Activated B cell treated with CpG ODN at 0.5 μM for 24 hours (primary cell): Measurements from ENCODE around the gene SLC30A3. TPM values are rescaled to one million over a fixed set of nuclear protein-coding genes. Genes with fewer than 3 reads are reported as not detected.
A peak's percentile ranks its signal among the peaks of the same experiment; 100 is the strongest.

Experiments used
- ATAC-seq: fragments of 200-7000 bp; cut with Tn5 transposase; one replicate; pipeline ENCODE4 v1.10.0; 2021; ENCODE audit warnings: low read depth, mild to moderate bottlenecking, moderate library complexity
- CTCF ChIA-PET: fragments of 350-600 bp; sonication (Branson Sonifier 250); formaldehyde crosslinking; loops from one replicate; lab custom pipeline; 2021; ENCODE audit warnings: antibody characterized with exemption; lab: Charles Lee
- POLR2A ChIA-PET: fragments of 350-600 bp; sonication (Branson Sonifier 250); formaldehyde crosslinking; loops from one replicate; lab custom pipeline; 2021; ENCODE audit warnings: antibody characterized with exemption; lab: Charles Lee
- DNase-seq: peaks from one replicate; pipeline ENCODE4 v3.0.0; 2022
- H3K27ac Mint-ChIP-seq: one replicate; pipeline ENCODE4 v1.8.0; 2020; ENCODE audit warnings: mixed read lengths
- H3K27me3 Mint-ChIP-seq: one replicate; pipeline ENCODE4 v1.8.0; 2021; ENCODE audit warnings: mixed read lengths
- H3K36me3 Mint-ChIP-seq: one replicate; pipeline ENCODE4 v1.8.0; 2021; ENCODE audit warnings: low read depth, mixed read lengths
- H3K4me1 Mint-ChIP-seq: one replicate; pipeline ENCODE4 v1.8.0; 2021; ENCODE audit warnings: mixed read lengths
- H3K4me3 Mint-ChIP-seq: one replicate; pipeline ENCODE4 v1.8.0; 2020; ENCODE audit warnings: mild to moderate bottlenecking, mixed read lengths
- H3K9me3 Mint-ChIP-seq: one replicate; pipeline ENCODE4 v1.8.0; 2020; ENCODE audit warnings: mixed read lengths
- CTCF ChIP-seq: fragments of 200-600 bp; IDR thresholded peaks from one replicate; pipeline ENCODE4 v1.8.0; 2022; ENCODE audit warnings: antibody characterized with exemption, mild to moderate bottlenecking
- intact Hi-C: fragments of 100-400 bp; cut with micrococcal nuclease; formaldehyde crosslinking; loops from one replicate; pipeline ENCODE4 v1.15.1; 2024
- total RNA-seq: library from RNA; stranded (reverse); gene quantifications from 2 replicates; pipeline ENCODE4 v1.2.3, GENCODE V29; 2022

SLC30A3 gene
- total RNA-seq, 1 donor from 2014 or later: 0.27 TPM

DNA sequence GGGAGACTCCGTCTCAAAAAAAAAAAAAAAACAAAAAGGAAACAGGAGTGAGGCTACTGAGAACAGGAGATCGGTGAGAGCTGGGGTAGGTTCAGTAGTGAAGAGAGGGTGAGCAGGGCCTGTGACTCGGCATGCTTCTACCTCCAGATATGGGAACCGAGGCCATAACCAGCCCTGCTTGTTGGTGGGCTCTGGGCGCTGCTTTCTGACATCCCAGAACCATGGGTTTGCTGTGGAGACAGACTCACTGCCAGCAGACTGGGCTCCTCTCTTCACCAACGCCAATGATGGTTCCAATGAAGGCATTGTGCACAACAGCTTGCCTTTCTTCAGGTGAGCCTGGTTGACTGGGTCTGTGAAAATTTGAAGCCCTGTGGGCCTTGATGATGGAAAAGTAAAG lies 39.4 kb downstream of the SLC30A3 start:
- no peak overlapping the region for H3K4me3 Mint-ChIP-seq
- no peak overlapping the region for H3K27ac Mint-ChIP-seq
- ChIA-PET POLR2A (interaction anchor here (0.7 kb wide), 1 partner anchor 30 kb away, joined by 5 read pairs; no protein-coding TSS in a partner anchor), CTCF (no interaction called here)
- H3K4me1 Mint-ChIP-seq: peaks cover 8% of the 10 kb centered on the region
- TF ChIP-seq CTCF: no peak
- no peak for ATAC-seq
- no peaks in the 10 kb centered on the region for H3K27me3 Mint-ChIP-seq
- H3K9me3 Mint-ChIP-seq: no peaks in the 10 kb centered on the region
- no peak for DNase-seq
- intact Hi-C loops: no loop called here
- H3K36me3 Mint-ChIP-seq: peaks cover 81% of the 10 kb centered on the region

GRCh38 chr2:27222407-27222806 lies 40.4 kb downstream of the SLC30A3 start:
- DNase-seq: no peak
- Mint-ChIP-seq H3K36me3 (peaks cover 73% of the 10 kb centered on the region), H3K4me3 (no peak overlapping the region), H3K4me1 (peaks cover 18% of the 10 kb centered on the region), H3K27me3 (no peaks in the 10 kb centered on the region), H3K9me3 (no peaks in the 10 kb centered on the region), H3K27ac (no peak overlapping the region)
- CTCF ChIA-PET: no interaction called here
- no peak for TF ChIP-seq CTCF
- intact Hi-C loops: no loop called here
- POLR2A ChIA-PET: no interaction called here
- no peak for ATAC-seq

DNA sequence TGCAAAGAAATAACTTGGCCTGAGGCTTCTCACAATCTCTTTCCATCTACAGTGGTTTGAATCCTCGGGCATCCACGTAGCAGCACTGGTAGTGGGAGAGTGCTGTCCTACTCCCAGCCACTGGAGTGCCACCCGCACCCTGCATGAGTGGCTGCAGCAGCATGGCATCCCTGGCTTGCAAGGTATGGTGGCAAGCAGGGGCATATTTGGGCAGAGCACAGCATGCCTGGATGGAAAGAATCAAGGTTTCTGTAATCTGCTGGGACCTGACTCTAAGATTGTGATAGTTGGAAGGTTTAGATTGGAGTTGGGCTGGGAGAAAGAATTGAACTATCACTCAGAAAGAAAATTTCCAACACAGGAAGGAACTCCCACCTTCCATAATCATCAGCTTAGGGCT lies 41.7 kb downstream of the SLC30A3 start:
- DNase-seq (no peak), ATAC-seq (no peak)
- Mint-ChIP-seq H3K4me1 (peaks cover 29% of the 10 kb centered on the region), H3K27me3 (no peaks in the 10 kb centered on the region), H3K27ac (no peak overlapping the region), H3K4me3 (no peak overlapping the region), H3K36me3 (peaks cover 68% of the 10 kb centered on the region), H3K9me3 (no peaks in the 10 kb centered on the region)
- intact Hi-C loops: no loop called here
- ChIA-PET CTCF (no interaction called here), POLR2A (no interaction called here)
- TF ChIP-seq CTCF: no peak

GRCh38 chr2:27220091-27220490 lies 42.8 kb downstream of the SLC30A3 start:
- no peak overlapping the region for H3K4me3 Mint-ChIP-seq
- CTCF ChIA-PET: no interaction called here
- H3K36me3 Mint-ChIP-seq: peaks cover 67% of the 10 kb centered on the region
- TF ChIP-seq CTCF: no peak
- POLR2A ChIA-PET: interaction anchor here (0.7 kb wide), 1 partner anchor 171 kb away, joined by 3 read pairs; no protein-coding TSS in a partner anchor
- peaks cover 32% of the 10 kb centered on the region for H3K4me1 Mint-ChIP-seq
- DNase-seq: no peak
- H3K27ac Mint-ChIP-seq: no peak overlapping the region
- H3K27me3 Mint-ChIP-seq: no peaks in the 10 kb centered on the region
- no peak for ATAC-seq
- intact Hi-C loops: no loop called here
- H3K9me3 Mint-ChIP-seq: no peaks in the 10 kb centered on the region

- Mint-ChIP-seq H3K36me3 (peaks cover 58% of the 10 kb centered on the region), H3K4me1 (peaks cover 32% of the 10 kb centered on the region), H3K4me3 (peak overlapping the region; percentile 93), H3K9me3 (no peaks in the 10 kb centered on the region), H3K27me3 (no peaks in the 10 kb centered on the region), H3K27ac (peak overlapping the region; percentile 46)
- ATAC-seq: no peak
- no peak for DNase-seq
- intact Hi-C loops: loop anchor here (5.0 kb wide), 1 partner anchor 432 kb away; the partner anchor contains the start of gene CENPA
- ChIA-PET POLR2A (interaction anchor here (0.6 to 1.1 kb wide), 2 partner anchors 118 to 409 kb away, joined by 3 read pairs; no protein-coding TSS in a partner anchor), CTCF (interaction anchor here (1.1 kb wide), 1 partner anchor 61 kb away, joined by 3 read pairs; no protein-coding TSS in a partner anchor)
- no peak for TF ChIP-seq CTCF
These were observed 43.8 kb downstream of the SLC30A3 start for GRCh38 chr2:27219091-27219490.
